Fibroblast of peridontal ligament (primary cell): ENCODE data around the gene CTAGE6.
"Not testable (repeated sequence)": the region's sequence is repeated elsewhere in the genome, so short reads cannot be mapped to it uniquely, and the experiment has no call there.

Experiments
- DNase-seq: peaks from one replicate; pipeline ENCODE4 v3.0.0-alpha.2; 2010; ENCODE audit errors: extremely low read depth

CTAGE6 gene

GRCh38 chr7:143715543-143716193, 41.8 kb downstream of the CTAGE6 start:
- DNase-seq = not testable (repeated sequence)

- DNase-seq = not testable (repeated sequence)
Observed at GRCh38 chr7:143714581-143715454, 42.7 kb downstream of the CTAGE6 start.

GRCh38 chr7:143712381-143712780, 45.1 kb downstream of the CTAGE6 start:
- DNase-seq = not testable (repeated sequence)

- DNase-seq = not testable (repeated sequence)
Observed at GRCh38 chr7:143711727-143712324, 45.7 kb downstream of the CTAGE6 start.

GRCh38 chr7:143709895-143710294, 47.6 kb downstream of the CTAGE6 start:
- DNase-seq = not testable (repeated sequence)
